IMR-90 (cell line): ENCODE results near the gene QDPR. TPM values are rescaled to one million over a fixed set of nuclear protein-coding genes. Genes with fewer than 3 reads are reported as not detected.

Source experiments
- ATAC-seq: fragments of 200-7000 bp; cut with Tn5 transposase; 2 replicates; pipeline ENCODE4 v1.9.1; 2020; ENCODE audit warnings: low read depth, mild to moderate bottlenecking, moderate library complexity
- BruUV-seq: library from RNA; stranded (reverse); fragments of 400-500 nt; replicated peaks from 2 replicates; lab custom pipeline; 2021; lab: Mats Ljungman, UMichigan
- CTCF ChIA-PET: fragments of 300-600 bp; formaldehyde crosslinking; extraction: SDS; loops from one replicate; lab custom pipeline; 2021; ENCODE audit warnings: antibody characterized with exemption; lab: Yijun Ruan, JAX
- POLR2A ChIA-PET: fragments of 300-600 bp; sonication (Branson Sonifier 250); formaldehyde crosslinking; loops from one replicate; lab custom pipeline; 2022; ENCODE audit warnings: antibody characterized with exemption; ENCODE audit not compliant: unreplicated experiment; lab: Charles Lee
- DNase-seq: peaks from one replicate; pipeline ENCODE4 v3.0.0; 2013
- H2AFZ ChIP-seq: replicated peaks from 2 replicates; pipeline ENCODE3; 2013; ENCODE audit warnings: low read length, mild to moderate bottlenecking; ENCODE audit not compliant: poor library complexity
- H2AK5ac ChIP-seq: 2 replicates; pipeline ENCODE4 v1.6.1; 2013; ENCODE audit warnings: low read depth, low read length, inconsistent platforms
- H2AK9ac ChIP-seq: replicated peaks from 2 replicates; pipeline ENCODE3; 2013; ENCODE audit warnings: mild to moderate bottlenecking, low read depth, low read length, moderate library complexity; ENCODE audit not compliant: poor library complexity
- H2BK120ac ChIP-seq: 2 replicates; pipeline ENCODE4 v1.6.1; 2013; ENCODE audit warnings: low read depth, low read length, inconsistent platforms
- H2BK15ac ChIP-seq: 3 replicates; pipeline ENCODE4 v1.6.1; 2013; ENCODE audit warnings: low read depth, low read length, inconsistent platforms
- H2BK20ac ChIP-seq: 2 replicates; pipeline ENCODE4 v1.6.1; 2013; ENCODE audit warnings: low read depth, mild to moderate bottlenecking, inconsistent platforms, low read length, moderate library complexity
- H2BK5ac ChIP-seq: 2 replicates; pipeline ENCODE4 v1.6.1; 2013; ENCODE audit warnings: mild to moderate bottlenecking, low read depth, low read length, inconsistent platforms; ENCODE audit not compliant: poor library complexity, severe bottlenecking
- H3K14ac ChIP-seq: replicated peaks from 2 replicates; pipeline ENCODE4 v1.6.1; 2013; ENCODE audit warnings: low read depth, low read length, inconsistent platforms
- H3K18ac ChIP-seq: 2 replicates; pipeline ENCODE4 v1.6.1; 2013; ENCODE audit warnings: low read depth, low read length, control low read depth
- H3K23ac ChIP-seq: 2 replicates; pipeline ENCODE4 v1.6.1; 2013; ENCODE audit warnings: low read depth, low read length, inconsistent platforms
- H3K27ac ChIP-seq: 2 replicates; pipeline ENCODE4 v1.5.1; 2013; ENCODE audit warnings: mild to moderate bottlenecking, control low read depth, low read length; ENCODE audit not compliant: insufficient read depth
- H3K27me3 ChIP-seq: 2 replicates; pipeline ENCODE4 v1.6.1; 2013; ENCODE audit warnings: low read length; ENCODE audit not compliant: control insufficient read depth, insufficient read depth
- H3K36me3 ChIP-seq: 2 replicates; pipeline ENCODE4 v1.6.1; 2013; ENCODE audit warnings: low read length, mixed read lengths; ENCODE audit not compliant: control insufficient read depth, insufficient read depth
- H3K4ac ChIP-seq: 2 replicates; pipeline ENCODE4 v1.6.1; 2013; ENCODE audit warnings: low read depth, low read length, inconsistent platforms
- H3K4me1 ChIP-seq: 2 replicates; pipeline ENCODE4 v1.6.1; 2013; ENCODE audit warnings: low read length, mixed read lengths; ENCODE audit not compliant: control insufficient read depth, insufficient read depth
- H3K4me2 ChIP-seq: 2 replicates; pipeline ENCODE4 v1.6.1; 2013; ENCODE audit warnings: low read depth, mild to moderate bottlenecking, control low read depth, low read length, moderate library complexity
- H3K4me3 ChIP-seq: 2 replicates; pipeline ENCODE4 v1.5.1; 2013; ENCODE audit warnings: low read depth, mild to moderate bottlenecking, control low read depth, low read length, moderate library complexity; ENCODE audit not compliant: insufficient read depth
- H3K56ac ChIP-seq: 2 replicates; pipeline ENCODE4 v1.6.1; 2013; ENCODE audit warnings: low read length, inconsistent platforms; ENCODE audit not compliant: insufficient read depth; ENCODE audit errors: extremely low read depth
- H3K79me1 ChIP-seq, 2 experiments: 2 replicates each; pipeline ENCODE4 v1.6.1; 2013; ENCODE audit warnings: low read length in 2 of 2, inconsistent platforms in 1 of 2, low read depth in 1 of 2
- H3K9ac ChIP-seq: 2 replicates; pipeline ENCODE4 v1.6.1; 2013; ENCODE audit warnings: low read depth, low read length, control low read depth
- H3K9me1 ChIP-seq: 2 replicates; pipeline ENCODE4 v1.6.1; 2013; ENCODE audit warnings: low read length, inconsistent platforms; ENCODE audit not compliant: insufficient read depth
- H3K9me3 ChIP-seq: 2 replicates; pipeline ENCODE4 v1.6.1; 2013; ENCODE audit warnings: low read length; ENCODE audit not compliant: control insufficient read depth, insufficient read depth
- H4K20me1 ChIP-seq: 2 replicates; pipeline ENCODE4 v1.6.1; 2013; ENCODE audit warnings: low read length, inconsistent platforms; ENCODE audit not compliant: insufficient read depth
- H4K5ac ChIP-seq: 2 replicates; pipeline ENCODE4 v1.6.1; 2013; ENCODE audit warnings: mild to moderate bottlenecking, low read depth, low read length, control low read depth
- H4K8ac ChIP-seq, 2 experiments: 2 replicates each; pipeline ENCODE4 v1.6.1; 2013; ENCODE audit warnings: low read depth in 2 of 2, low read length in 2 of 2, control low read depth in 1 of 2, inconsistent platforms in 1 of 2
- H4K91ac ChIP-seq: 2 replicates; pipeline ENCODE4 v1.6.1; 2013; ENCODE audit warnings: low read depth, low read length, inconsistent platforms; ENCODE audit not compliant: insufficient read depth
- ELK1 ChIP-seq: fragments of 150-350 bp; IDR thresholded peaks from 2 replicates; pipeline ENCODE4 v1.6.1; 2016; ENCODE audit warnings: low read depth, mild to moderate bottlenecking, low read length, moderate library complexity, borderline replicate concordance
- MAFK ChIP-seq: IDR thresholded peaks from 2 replicates; pipeline ENCODE4 v1.6.1; 2012; ENCODE audit warnings: low read depth, low read length, improper control_type of control experiment
- NFE2L2 ChIP-seq: fragments of 150-350 bp; IDR thresholded peaks from 2 replicates; pipeline ENCODE4 v1.6.1; 2016; ENCODE audit warnings: low read depth, mild to moderate bottlenecking, low read length
- RCOR1 ChIP-seq: IDR thresholded peaks from 2 replicates; pipeline ENCODE4 v1.6.1; 2012; ENCODE audit warnings: mild to moderate bottlenecking, low read length, improper control_type of control experiment; ENCODE audit not compliant: insufficient replicate concordance
- WGBS, 2 experiments: methylation state at CpG; one replicate each; pipeline versions ENCODE4 v1.1.5 to v1.1.7; 2013; ENCODE audit warnings: missing lambda C conversion rate in 2 of 2; ENCODE audit not compliant: insufficient read length in 1 of 2; ENCODE audit errors: extremely low coverage in 2 of 2; 5-methylcytosine and 5-hydroxymethylcytosine counted together
- dilution Hi-C: fragments of 300-500 bp; cut with HindIII; formaldehyde crosslinking; loops from one replicate; pipeline ENCODE4 v1.14.3; 2018; ENCODE audit warnings: low sequenced_read_pairs; ENCODE audit not compliant: unreplicated experiment
- in situ Hi-C: fragments of 300-500 bp; cut with MboI; formaldehyde crosslinking; loops from 3 replicates; pipeline ENCODE4 v1.14.3; 2019; ENCODE audit warnings: low sequenced_read_pairs, inconsistent platforms, mixed read lengths
- intact Hi-C: fragments of 100-400 bp; cut with micrococcal nuclease; formaldehyde crosslinking; loops from 2 replicates; pipeline ENCODE4 v1.10.0; 2022
- polyA plus RNA-seq, 3 experiments: library from polyadenylated mRNA; depleted of rRNA; stranded (reverse); fragments of >200 nt; gene quantifications; 2 replicates each; pipeline ENCODE4 v1.2.3, GENCODE V29; 2012; ENCODE audit warnings: low replicate concordance in 1 of 3
- total RNA-seq: library from RNA; depleted of rRNA; stranded (reverse); fragments of >200 nt; gene quantifications from 2 replicates; pipeline ENCODE4 v1.2.3, GENCODE V29; 2012; rRNA removed

Gene QDPR
- total and polyA plus RNA-seq, 2 of the 4 experiments (the other 2 are of a cell fraction) = 10.4 to 31.1 TPM

GRCh38 chr4:17436750-17437090 is 75.2 kb downstream of the QDPR start:
- 0 out of 2 replicates have a peak, but pooled peaks cover 1% of the 10 kb centered on the region for H3K27me3 ChIP-seq
- no peak overlapping the region for H4K5ac ChIP-seq
- no peak overlapping the region for H2BK5ac ChIP-seq
- dilution Hi-C loops (no loop called here), intact Hi-C loops (no loop called here), in situ Hi-C loops (no loop called here)
- no peak overlapping the region for H3K4ac ChIP-seq
- H3K9me1 ChIP-seq = no peaks in the 10 kb centered on the region
- H3K56ac ChIP-seq = no peak overlapping the region
- H2AK9ac ChIP-seq = no peak overlapping the region
- no peak overlapping the region for H2AFZ ChIP-seq
- H3K36me3 ChIP-seq = no peaks in the 10 kb centered on the region
- ATAC-seq = no peak
- no peak for DNase-seq
- no peak overlapping the region for H3K4me3 ChIP-seq
- POLR2A ChIA-PET = no interaction called here
- H3K79me1 ChIP-seq = no peaks in the 10 kb centered on the region
- BruUV-seq = no TSS peak
- no peak overlapping the region for H2BK120ac ChIP-seq
- H4K20me1 ChIP-seq = no peaks in the 10 kb centered on the region
- 87% methylated on average over 17 of the region's 28 CpGs; no CpG with 5 or more reads in 1 of the 2 experiments for WGBS, 2 experiments
- CTCF ChIA-PET = interaction anchor here (2.2 kb wide), 1 partner anchor 10 kb away, joined by 8 read pairs; no protein-coding TSS in a partner anchor
- no peak overlapping the region for H2BK20ac ChIP-seq
- H3K27ac ChIP-seq = no peak overlapping the region
- no peaks in the 10 kb centered on the region for H3K4me1 ChIP-seq
- no peak overlapping the region for H4K91ac ChIP-seq
- H4K8ac ChIP-seq = no peak overlapping the region
- H3K14ac ChIP-seq = no peak overlapping the region
- no peak overlapping the region for H3K18ac ChIP-seq
- H3K9me3 ChIP-seq = no peaks in the 10 kb centered on the region; the same call in 1 of the 2 replicates
- no peak overlapping the region for H2AK5ac ChIP-seq
- H3K4me2 ChIP-seq = no peak overlapping the region
- H3K9ac ChIP-seq = no peak overlapping the region
- H2BK15ac ChIP-seq = no peak overlapping the region
- TF ChIP-seq RCOR1 (no peak), NFE2L2 (no peak), MAFK (no peak), ELK1 (no peak)
- H3K23ac ChIP-seq = no peak overlapping the region

Other genes starting within 250 kb of the QDPR start
- gene CLRN2, start 3.1 kb upstream of the QDPR start, total RNA-seq = not detected in 2 replicates
- not detected in 2 replicates for gene CLRN2, start 3.1 kb upstream of the QDPR start, polyA plus RNA-seq (2012; rRNA removed)
- gene LAP3, start 65.1 kb upstream of the QDPR start, total RNA-seq = 91.6 and 93.0 TPM in 2 replicates
- 52.7 and 57.9 TPM in 2 replicates for gene LAP3, start 65.1 kb upstream of the QDPR start, polyA plus RNA-seq (2012; rRNA removed)
- gene MED28, start 102.6 kb upstream of the QDPR start, total RNA-seq = 7.2 and 9.3 TPM in 2 replicates
- gene MED28, start 102.6 kb upstream of the QDPR start, polyA plus RNA-seq (2012; rRNA removed) = 8.8 and 9.0 TPM in 2 replicates